ENCODE results near the gene MOB1A.

- no peak for TF ChIP-seq CTCF (IDR thresholded peaks at IDR 0.05; ENCODE audit: borderline replicate concordance, extremely low read depth, low read length, poor library complexity, severe bottlenecking)
- TF ChIP-seq EZH2 (IDR thresholded peaks at IDR 0.05; ENCODE audit: borderline replicate concordance, low read depth, low read length, severe bottlenecking), result no peak
Measured at GRCh38 chr2:74223941-74224770, 45.5 kb upstream of the MOB1A start.

All from DND-41 (cell line).